Activated CD8-positive, alpha-beta T cell treated with anti-CD3 and anti-CD28 coated beads, Interleukin-2, amount 10 ng/mL, durations not matched to agents 7 days and 5 days (primary cell): Measurements from ENCODE around the gene IRX5. TPM values are rescaled to one million over a fixed set of nuclear protein-coding genes. Genes with fewer than 3 reads are reported as not detected.

Source experiments
- ATAC-seq: fragments of 150-1000 bp; cut with Tn5 transposase; one replicate; pipeline ENCODE4 v1.10.0; 2021; ENCODE audit warnings: moderate library complexity
- CTCF ChIA-PET: fragments of 350-600 bp; sonication (Branson Sonifier 250); formaldehyde crosslinking; loops from one replicate; lab custom pipeline; 2021; ENCODE audit warnings: antibody characterized with exemption; lab: Charles Lee
- POLR2A ChIA-PET: fragments of 350-600 bp; sonication (Branson Sonifier 250); formaldehyde crosslinking; loops from one replicate; lab custom pipeline; 2021; ENCODE audit warnings: antibody characterized with exemption; lab: Charles Lee
- DNase-seq: peaks from one replicate; pipeline ENCODE4 v3.0.0-alpha.2; 2020
- H3K27ac Mint-ChIP-seq: one replicate; pipeline ENCODE4 v1.8.0; 2021; ENCODE audit warnings: mild to moderate bottlenecking, mixed read lengths
- H3K27me3 Mint-ChIP-seq: one replicate; pipeline ENCODE4 v1.8.0; 2021; ENCODE audit warnings: low read depth, mixed read lengths
- H3K36me3 Mint-ChIP-seq: one replicate; pipeline ENCODE4 v1.8.0; 2021; ENCODE audit warnings: low read depth, mixed read lengths
- H3K4me1 Mint-ChIP-seq: one replicate; pipeline ENCODE4 v1.8.0; 2021; ENCODE audit warnings: low read depth, mixed read lengths
- H3K4me3 Mint-ChIP-seq: one replicate; pipeline ENCODE4 v1.8.0; 2021; ENCODE audit warnings: mild to moderate bottlenecking, mixed read lengths
- H3K9me3 Mint-ChIP-seq: one replicate; pipeline ENCODE4 v1.8.0; 2022; ENCODE audit warnings: mixed read lengths; ENCODE audit not compliant: insufficient read depth
- total RNA-seq, 2 experiments: library from RNA; stranded (reverse); gene quantifications; one replicate each; pipeline ENCODE4 v1.2.3, GENCODE V29; 2021

The IRX5 gene
- total RNA-seq, 2 experiments from 2014 or later = not detected

DNA sequence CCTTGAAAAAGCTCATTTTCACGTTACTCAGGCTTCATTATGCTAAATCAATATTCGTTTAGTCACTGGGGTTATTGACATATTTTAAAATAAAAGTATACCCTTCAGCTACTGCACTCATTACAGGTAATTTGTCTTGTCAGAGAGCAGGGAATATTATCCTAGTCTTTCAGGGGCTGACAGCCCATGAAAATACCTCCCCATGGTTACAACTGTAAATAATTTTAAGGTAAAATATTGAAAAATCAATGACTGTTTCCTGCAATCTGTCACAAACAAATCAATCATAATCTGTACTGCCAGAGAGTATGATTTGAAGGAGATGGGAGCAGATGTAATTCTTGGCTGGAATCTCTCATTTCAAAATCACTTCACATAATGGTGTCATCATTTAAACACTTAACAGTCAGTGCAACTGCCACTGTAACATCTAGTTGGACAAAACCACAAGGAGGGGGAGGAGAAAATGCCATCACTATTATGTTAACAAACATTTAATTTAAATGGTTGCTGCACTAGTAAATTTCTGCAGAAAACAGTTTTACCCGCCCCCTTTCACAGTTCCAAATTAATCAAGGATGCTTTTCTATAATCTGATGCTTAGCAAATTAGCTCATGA, 9.3 kb upstream of the IRX5 start:
- no peaks in the 10 kb centered on the region for H3K36me3 Mint-ChIP-seq
- no peaks in the 10 kb centered on the region for H3K4me1 Mint-ChIP-seq
- H3K4me3 Mint-ChIP-seq = no peak overlapping the region
- H3K9me3 Mint-ChIP-seq = no peaks in the 10 kb centered on the region
- peaks cover 15% of the 10 kb centered on the region for H3K27me3 Mint-ChIP-seq
- DNase-seq = no peak
- ATAC-seq = no peak
- H3K27ac Mint-ChIP-seq = no peak overlapping the region
- ChIA-PET CTCF (no interaction called here), POLR2A (no interaction called here)

GRCh38 chr16:54923055-54923473, 7.6 kb upstream of the IRX5 start:
- H3K9me3 Mint-ChIP-seq = no peaks in the 10 kb centered on the region
- no peak overlapping the region for H3K27ac Mint-ChIP-seq
- H3K36me3 Mint-ChIP-seq = no peaks in the 10 kb centered on the region
- peaks cover 30% of the 10 kb centered on the region for H3K27me3 Mint-ChIP-seq
- peaks cover 8% of the 10 kb centered on the region for H3K4me1 Mint-ChIP-seq
- POLR2A ChIA-PET = no interaction called here
- ATAC-seq (no peak), DNase-seq (no peak)
- CTCF ChIA-PET = no interaction called here
- H3K4me3 Mint-ChIP-seq = no peak overlapping the region

DNA sequence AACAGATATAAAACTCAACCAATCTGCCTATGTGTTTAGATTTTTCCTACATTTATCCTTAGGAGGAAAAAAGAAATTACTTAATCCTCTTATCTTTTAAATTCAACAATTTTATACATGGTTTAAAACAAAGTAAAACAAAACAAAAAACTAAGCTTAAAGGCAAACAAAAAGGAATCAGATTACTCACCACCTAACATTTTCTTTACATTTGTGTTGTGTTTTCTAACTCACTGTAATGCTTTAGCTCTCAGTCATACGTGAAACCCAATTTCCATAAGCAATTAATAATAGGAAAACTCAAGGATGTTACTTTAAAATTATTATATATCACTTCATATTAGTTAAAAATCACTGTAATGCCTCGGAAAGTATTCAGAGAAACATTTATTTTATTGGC, 6.7 kb upstream of the IRX5 start:
- no peak overlapping the region for H3K27ac Mint-ChIP-seq
- peaks cover 32% of the 10 kb centered on the region for H3K27me3 Mint-ChIP-seq
- H3K36me3 Mint-ChIP-seq = no peaks in the 10 kb centered on the region
- H3K9me3 Mint-ChIP-seq = no peaks in the 10 kb centered on the region
- H3K4me1 Mint-ChIP-seq = peaks cover 9% of the 10 kb centered on the region
- CTCF ChIA-PET = no interaction called here
- ATAC-seq (no peak), DNase-seq (no peak)
- H3K4me3 Mint-ChIP-seq = no peak overlapping the region
- POLR2A ChIA-PET = no interaction called here

DNA sequence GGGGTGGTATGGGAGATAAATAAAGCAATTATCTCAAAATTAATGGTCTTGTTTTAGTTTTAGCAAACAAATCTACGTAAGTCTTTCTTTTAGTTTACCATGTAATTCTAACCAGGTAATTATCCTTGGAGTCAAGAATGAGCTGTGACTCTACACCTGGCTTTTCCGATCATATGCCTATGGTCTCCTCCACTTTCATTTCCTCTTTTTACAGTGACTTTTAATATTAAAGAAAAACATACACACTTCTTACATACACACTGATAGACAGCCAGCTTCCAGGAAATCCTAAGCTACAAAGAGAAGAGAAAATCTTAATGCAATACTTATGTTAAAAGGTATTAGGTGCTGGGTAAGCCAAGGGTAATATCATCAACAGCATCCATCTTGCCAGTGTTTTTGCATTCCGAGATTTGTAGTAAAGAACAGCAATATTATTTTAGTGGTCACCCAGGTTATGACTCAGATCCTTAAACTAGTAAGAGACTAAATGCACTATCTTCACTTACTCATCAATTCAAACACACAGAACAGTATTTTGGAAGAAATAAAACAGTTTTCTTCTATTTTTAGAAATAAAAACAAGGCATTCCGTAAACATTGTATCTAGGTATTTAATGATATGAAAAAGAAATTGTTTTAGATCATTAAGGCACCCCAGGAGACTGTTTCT, 4.4 kb upstream of the IRX5 start:
- peaks cover 45% of the 10 kb centered on the region for H3K27me3 Mint-ChIP-seq
- H3K4me3 Mint-ChIP-seq = no peak overlapping the region
- H3K4me1 Mint-ChIP-seq = peaks cover 26% of the 10 kb centered on the region
- H3K9me3 Mint-ChIP-seq = no peaks in the 10 kb centered on the region
- H3K36me3 Mint-ChIP-seq = peaks cover 5% of the 10 kb centered on the region
- DNase-seq (no peak), ATAC-seq (no peak)
- POLR2A ChIA-PET = no interaction called here
- CTCF ChIA-PET = no interaction called here
- no peak overlapping the region for H3K27ac Mint-ChIP-seq

DNA sequence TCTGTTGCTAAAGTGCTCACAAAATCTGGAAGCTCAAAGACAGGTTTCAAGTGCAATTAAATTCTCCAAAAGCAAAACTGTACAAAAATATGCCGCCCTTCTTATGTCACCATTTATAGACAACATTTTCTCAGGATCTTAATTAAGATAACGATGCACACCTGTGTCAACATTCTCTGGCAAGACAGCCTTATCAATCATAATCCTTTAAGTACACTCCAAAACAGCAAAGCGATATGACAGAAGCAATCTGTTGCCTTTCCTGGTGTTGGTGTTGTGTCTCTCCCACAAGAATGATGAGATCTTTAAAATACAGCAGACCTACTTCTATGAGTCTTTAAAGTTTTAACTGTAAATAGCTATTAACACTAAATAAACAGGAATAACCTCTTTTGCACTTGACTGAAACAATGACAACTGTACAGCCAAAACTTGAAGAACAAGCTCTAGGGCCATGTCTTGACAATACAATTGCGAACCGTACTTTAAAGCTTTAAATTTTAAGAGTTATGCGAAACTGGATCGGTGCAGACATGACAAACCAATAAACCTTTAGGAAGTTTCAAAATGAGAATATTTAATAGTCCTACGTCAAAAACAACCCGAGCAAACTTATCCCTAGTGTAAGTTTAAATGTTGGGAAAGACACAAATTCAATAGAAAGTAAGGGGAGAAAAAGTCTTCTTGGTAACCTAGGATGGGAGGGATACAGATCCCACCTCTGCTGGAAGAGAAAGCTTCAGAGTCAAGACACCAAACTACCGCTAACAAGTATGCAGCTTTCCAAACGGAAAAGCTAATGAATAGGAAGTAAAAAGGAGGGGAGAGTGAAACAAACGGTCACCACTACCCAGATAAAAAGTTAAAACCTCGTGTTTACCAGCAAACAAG, 3.3 kb upstream of the IRX5 start:
- Mint-ChIP-seq H3K4me1 (peaks cover 31% of the 10 kb centered on the region), H3K27ac (peak overlapping the region; percentile 13), H3K27me3 (peaks cover 52% of the 10 kb centered on the region), H3K4me3 (peak overlapping the region; percentile 77), H3K36me3 (peaks cover 9% of the 10 kb centered on the region), H3K9me3 (no peaks in the 10 kb centered on the region)
- ATAC-seq (no peak), DNase-seq (no peak)
- ChIA-PET CTCF (interaction anchor here (0.6 kb wide), 1 partner anchor 117 kb away, joined by 3 read pairs; no protein-coding TSS in a partner anchor), POLR2A (no interaction called here)

GRCh38 chr16:54928016-54928356, 2.7 kb upstream of the IRX5 start:
- Mint-ChIP-seq H3K27ac (peak overlapping the region; percentile 53), H3K27me3 (peaks cover 56% of the 10 kb centered on the region), H3K36me3 (peaks cover 12% of the 10 kb centered on the region), H3K9me3 (no peaks in the 10 kb centered on the region), H3K4me1 (peaks cover 35% of the 10 kb centered on the region), H3K4me3 (peak overlapping the region; percentile 77)
- ATAC-seq (no peak), DNase-seq (no peak)
- CTCF ChIA-PET = interaction anchor here (0.6 kb wide), 1 partner anchor 118 kb away, joined by 3 read pairs; no protein-coding TSS in a partner anchor
- POLR2A ChIA-PET = no interaction called here

DNA sequence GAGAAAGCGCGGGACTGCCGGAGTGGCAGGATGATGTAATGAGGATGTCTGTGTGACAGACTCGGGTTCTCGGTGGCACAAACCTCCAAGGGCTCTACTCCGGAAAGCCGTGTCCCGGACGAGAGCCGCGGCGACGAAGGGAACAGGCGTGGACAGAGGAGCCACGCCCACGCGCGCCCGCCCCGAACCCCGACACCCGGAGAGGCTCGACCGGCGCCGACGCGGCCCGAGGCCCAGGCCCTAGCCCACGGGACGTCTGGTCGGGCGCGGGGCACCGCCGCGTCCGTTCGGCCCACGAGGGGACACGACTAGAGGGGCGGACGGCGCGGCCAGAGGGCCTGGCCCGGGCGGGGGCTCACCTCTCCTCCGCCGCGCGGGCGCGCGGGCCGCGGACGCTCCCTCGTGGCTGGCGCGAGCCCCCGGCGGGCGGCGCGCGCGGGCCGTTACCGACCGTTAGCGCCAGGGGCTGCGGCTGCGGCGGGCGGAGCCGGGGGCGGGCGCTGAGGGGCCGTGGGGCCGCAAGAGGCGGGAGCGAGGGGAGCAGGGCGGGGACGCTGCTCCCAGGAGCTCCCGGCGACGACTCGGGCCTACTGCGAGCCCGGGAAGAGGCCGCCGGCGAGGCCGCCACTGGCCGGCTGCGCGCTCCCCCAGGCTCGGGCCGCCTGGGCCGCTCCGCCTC, 2.1 kb upstream of the IRX5 start:
- Mint-ChIP-seq H3K4me1 (peaks cover 35% of the 10 kb centered on the region), H3K27me3 (peaks cover 55% of the 10 kb centered on the region), H3K4me3 (peak overlapping the region; percentile 81), H3K36me3 (peaks cover 12% of the 10 kb centered on the region), H3K9me3 (no peaks in the 10 kb centered on the region), H3K27ac (peak overlapping the region; percentile 80)
- peak; percentile 63 for DNase-seq
- ATAC-seq = peak; percentile 64
- CTCF ChIA-PET = no interaction called here
- POLR2A ChIA-PET = interaction anchor here (0.6 kb wide), 1 partner anchor 372 kb away, joined by 3 read pairs; no protein-coding TSS in a partner anchor

- H3K4me1 Mint-ChIP-seq = peaks cover 35% of the 10 kb centered on the region
- H3K4me3 Mint-ChIP-seq = peak overlapping the region; percentile 81
- H3K36me3 Mint-ChIP-seq = peaks cover 12% of the 10 kb centered on the region
- H3K9me3 Mint-ChIP-seq = peaks cover 2% of the 10 kb centered on the region
- DNase-seq (peak; percentile 97), ATAC-seq (peak; percentile 95)
- POLR2A ChIA-PET = no interaction called here
- peaks cover 61% of the 10 kb centered on the region for H3K27me3 Mint-ChIP-seq
- CTCF ChIA-PET = no interaction called here
- peak overlapping the region; percentile 82 for H3K27ac Mint-ChIP-seq
Measured at GRCh38 chr16:54929090-54930004, 1.3 kb upstream of the IRX5 start.

- ATAC-seq = no peak
- no peak for DNase-seq
- H3K27me3 Mint-ChIP-seq = peaks cover 70% of the 10 kb centered on the region
- H3K27ac Mint-ChIP-seq = peak overlapping the region; percentile 47
- peaks cover 6% of the 10 kb centered on the region for H3K9me3 Mint-ChIP-seq
- peaks cover 37% of the 10 kb centered on the region for H3K4me1 Mint-ChIP-seq
- peak overlapping the region; percentile 81 for H3K4me3 Mint-ChIP-seq
- ChIA-PET POLR2A (no interaction called here), CTCF (no interaction called here)
- H3K36me3 Mint-ChIP-seq = peaks cover 12% of the 10 kb centered on the region
Measured at GRCh38 chr16:54930869-54931119, 129 bp downstream of the IRX5 start.

- DNase-seq = no peak
- ChIA-PET POLR2A (interaction anchor here (0.6 kb wide), 1 partner anchor 8 kb away, joined by 3 read pairs; no protein-coding TSS in a partner anchor), CTCF (no interaction called here)
- no peak for ATAC-seq
- Mint-ChIP-seq H3K36me3 (peaks cover 12% of the 10 kb centered on the region), H3K4me3 (peak overlapping the region; percentile 47), H3K27me3 (peaks cover 68% of the 10 kb centered on the region), H3K9me3 (peaks cover 6% of the 10 kb centered on the region), H3K4me1 (peaks cover 37% of the 10 kb centered on the region), H3K27ac (peak overlapping the region; percentile 61)
Measured at GRCh38 chr16:54931120-54932014, 702 bp downstream of the IRX5 start.
